CD4-positive, alpha-beta T cell (primary cell): ENCODE results near the gene RB1. TPM values are rescaled to one million over a fixed set of nuclear protein-coding genes. Genes with fewer than 3 reads are reported as not detected.

Experiments
- ATAC-seq: fragments of 200-7000 bp; cut with Tn5 transposase; one replicate; pipeline ENCODE4 v1.10.0; 2022; ENCODE audit warnings: mild to moderate bottlenecking; ENCODE audit not compliant: poor library complexity
- CTCF ChIA-PET: fragments of 350-600 bp; sonication (Branson Sonifier 250); formaldehyde crosslinking; loops from one replicate; lab custom pipeline; 2021; ENCODE audit warnings: antibody characterized with exemption, inconsistent platforms; lab: Charles Lee
- POLR2A ChIA-PET: fragments of 350-600 bp; sonication (Branson Sonifier 250); formaldehyde crosslinking; loops from one replicate; lab custom pipeline; 2021; ENCODE audit warnings: antibody characterized with exemption, inconsistent platforms; lab: Charles Lee
- DNase-seq, 14 experiments: peaks; one replicate each; pipeline ENCODE4 v3.0.0-alpha.2; 2013 to 2020; ENCODE audit warnings: mixed read lengths in 2 of 14
- H3K27ac ChIP-seq, 2 donors: one replicate each; pipeline versions ENCODE4 v1.5.1 to v1.7.0; 2013; ENCODE audit warnings: low read length in 2 of 2, low read depth in 1 of 2, mild to moderate bottlenecking in 1 of 2
- H3K27me3 ChIP-seq, 2 experiments: 1 replicate in 1 of 2; 2 replicates in 1 of 2; pipeline versions ENCODE4 v1.6.1 to v1.7.0; 2013; ENCODE audit warnings: low read length in 2 of 2, control low read depth in 1 of 2, mild to moderate bottlenecking in 1 of 2, moderate library complexity in 1 of 2; ENCODE audit not compliant: insufficient read depth in 2 of 2, control insufficient read depth in 1 of 2
- H3K36me3 ChIP-seq: one replicate; pipeline ENCODE4 v1.6.1; 2013; ENCODE audit warnings: low read length, control low read depth; ENCODE audit not compliant: insufficient read depth
- H3K4me1 ChIP-seq: one replicate; pipeline ENCODE4 v1.6.1; 2013; ENCODE audit warnings: low read length, control low read depth; ENCODE audit not compliant: insufficient read depth
- H3K4me3 ChIP-seq: one replicate; pipeline ENCODE4 v1.5.1; 2013; ENCODE audit warnings: mild to moderate bottlenecking, low read length, moderate library complexity
- H3K9me3 ChIP-seq, 2 experiments: 1 replicate in 1 of 2; 2 replicates in 1 of 2; pipeline versions ENCODE4 v1.6.1 to v1.7.0; 2013; ENCODE audit warnings: low read length in 2 of 2, mild to moderate bottlenecking in 2 of 2, control low read depth in 1 of 2, moderate library complexity in 1 of 2; ENCODE audit not compliant: control insufficient read depth in 1 of 2, insufficient read depth in 1 of 2
- H3K27ac Mint-ChIP-seq: one replicate; pipeline ENCODE4 v1.8.0; 2020; ENCODE audit warnings: mixed read lengths
- H3K27me3 Mint-ChIP-seq: one replicate; pipeline ENCODE4 v1.8.0; 2021; ENCODE audit warnings: mixed read lengths
- H3K36me3 Mint-ChIP-seq: one replicate; pipeline ENCODE4 v1.8.0; 2021; ENCODE audit warnings: low read depth, mixed read lengths
- H3K4me1 Mint-ChIP-seq: one replicate; pipeline ENCODE4 v1.8.0; 2021; ENCODE audit warnings: low read depth, mixed read lengths
- H3K4me3 Mint-ChIP-seq: one replicate; pipeline ENCODE4 v1.8.0; 2020; ENCODE audit warnings: mild to moderate bottlenecking, mixed read lengths
- H3K9me3 Mint-ChIP-seq: one replicate; pipeline ENCODE4 v1.8.0; 2020; ENCODE audit warnings: mixed read lengths
- intact Hi-C, 2 experiments: fragments of 100-400 bp; cut with DNase I in 1 of 2; cut with micrococcal nuclease in 1 of 2; formaldehyde crosslinking; loops; one replicate each; pipeline versions ENCODE4 v1.15.1 to v1.9.0; 2023 to 2025; cut with DNase I, micrococcal nuclease
- total RNA-seq, 174 experiments: library from RNA in 2 of 174; stranded (reverse) in 2 of 174; gene quantifications; one replicate each; pipeline ENCODE4 v1.2.3 and lab custom pipeline; 2021 to 2026
- TF ChIP-seq, protein P1 (sequence below): fragments of 200-600 bp; IDR thresholded peaks from one replicate; pipeline ENCODE4 v1.8.0; 2022; ENCODE audit warnings: antibody characterized with exemption, mild to moderate bottlenecking

RB1 gene
- total RNA-seq, 2 experiments from 2014 or later = 14.9 to 18.4 TPM

DNA sequence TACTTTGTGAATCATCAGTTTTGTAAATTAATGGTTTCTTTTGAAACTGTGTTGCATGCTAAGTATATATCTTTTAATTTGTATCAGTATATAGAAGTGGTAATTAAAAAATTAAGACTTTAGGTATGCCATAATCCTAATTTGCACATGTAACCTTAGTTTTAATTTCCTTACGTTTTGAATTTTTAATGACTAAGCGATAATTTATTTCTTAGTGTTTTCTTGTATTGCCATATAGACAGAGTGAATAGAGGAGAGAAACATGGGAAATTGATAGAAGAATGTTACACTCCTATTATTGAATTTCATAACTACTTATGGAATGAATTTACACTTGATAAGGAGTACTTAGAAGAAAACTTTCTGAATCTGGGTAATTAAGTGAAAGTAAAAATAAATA, 79.8 kb downstream of the RB1 start:
- Mint-ChIP-seq H3K4me1 (peaks cover 5% of the 10 kb centered on the region), H3K27ac (no peak overlapping the region), H3K36me3 (peaks cover 56% of the 10 kb centered on the region), H3K27me3 (no peaks in the 10 kb centered on the region), H3K4me3 (no peak overlapping the region), H3K9me3 (no peaks in the 10 kb centered on the region)
- POLR2A ChIA-PET = no interaction called here
- H3K4me1 ChIP-seq = no peaks in the 10 kb centered on the region
- H3K27ac ChIP-seq = no peak overlapping the region
- CTCF ChIA-PET = no interaction called here
- peaks cover 17% of the 10 kb centered on the region for H3K36me3 ChIP-seq
- no peak for DNase-seq
- ATAC-seq = no peak
- H3K27me3 ChIP-seq = no peaks in the 10 kb centered on the region
- intact Hi-C loops = no loop called here
- TF ChIP-seq, protein P1, sequence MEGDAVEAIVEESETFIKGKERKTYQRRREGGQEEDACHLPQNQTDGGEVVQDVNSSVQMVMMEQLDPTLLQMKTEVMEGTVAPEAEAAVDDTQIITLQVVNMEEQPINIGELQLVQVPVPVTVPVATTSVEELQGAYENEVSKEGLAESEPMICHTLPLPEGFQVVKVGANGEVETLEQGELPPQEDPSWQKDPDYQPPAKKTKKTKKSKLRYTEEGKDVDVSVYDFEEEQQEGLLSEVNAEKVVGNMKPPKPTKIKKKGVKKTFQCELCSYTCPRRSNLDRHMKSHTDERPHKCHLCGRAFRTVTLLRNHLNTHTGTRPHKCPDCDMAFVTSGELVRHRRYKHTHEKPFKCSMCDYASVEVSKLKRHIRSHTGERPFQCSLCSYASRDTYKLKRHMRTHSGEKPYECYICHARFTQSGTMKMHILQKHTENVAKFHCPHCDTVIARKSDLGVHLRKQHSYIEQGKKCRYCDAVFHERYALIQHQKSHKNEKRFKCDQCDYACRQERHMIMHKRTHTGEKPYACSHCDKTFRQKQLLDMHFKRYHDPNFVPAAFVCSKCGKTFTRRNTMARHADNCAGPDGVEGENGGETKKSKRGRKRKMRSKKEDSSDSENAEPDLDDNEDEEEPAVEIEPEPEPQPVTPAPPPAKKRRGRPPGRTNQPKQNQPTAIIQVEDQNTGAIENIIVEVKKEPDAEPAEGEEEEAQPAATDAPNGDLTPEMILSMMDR = no peak
- no peaks in the 10 kb centered on the region for H3K9me3 ChIP-seq
- H3K4me3 ChIP-seq = no peak overlapping the region

DNA sequence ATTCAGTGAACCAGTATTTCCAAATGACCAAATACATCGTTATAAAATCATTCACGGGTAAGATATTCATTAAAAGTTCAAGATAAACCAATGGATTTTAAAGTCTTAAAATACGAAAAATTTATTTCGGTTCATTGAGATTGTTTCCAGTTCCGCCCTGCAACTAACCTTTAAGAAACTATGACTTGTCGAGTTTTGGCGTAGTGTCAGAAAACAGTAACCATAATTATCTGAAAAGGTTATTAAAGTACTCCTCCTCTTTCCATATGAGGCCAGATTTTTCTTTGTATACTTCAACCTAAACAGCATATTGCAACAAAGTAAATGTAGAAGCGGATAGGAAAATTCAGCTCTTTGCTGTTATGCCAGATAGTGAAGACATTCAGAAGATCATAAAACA, 83.3 kb downstream of the RB1 start:
- ChIA-PET POLR2A (interaction anchor here (0.7 kb wide), 1 partner anchor 9 kb away, joined by 3 read pairs; no protein-coding TSS in a partner anchor), CTCF (interaction anchor here (1.0 to 1.2 kb wide), 2 partner anchors 9 to 10 kb away, joined by 3 read pairs; no protein-coding TSS in a partner anchor)
- DNase-seq (no peak), ATAC-seq (no peak)
- peaks cover 15% of the 10 kb centered on the region for H3K36me3 ChIP-seq
- H3K4me3 ChIP-seq = no peak overlapping the region
- TF ChIP-seq, protein P1 = no peak
- Mint-ChIP-seq H3K4me1 (peaks cover 5% of the 10 kb centered on the region), H3K4me3 (no peak overlapping the region), H3K27me3 (no peaks in the 10 kb centered on the region), H3K36me3 (peaks cover 60% of the 10 kb centered on the region), H3K9me3 (no peaks in the 10 kb centered on the region), H3K27ac (no peak overlapping the region)
- no peak overlapping the region for H3K27ac ChIP-seq
- no peaks in the 10 kb centered on the region for H3K4me1 ChIP-seq
- no peaks in the 10 kb centered on the region for H3K27me3 ChIP-seq
- H3K9me3 ChIP-seq = peaks cover 3 to 5% of the 10 kb centered on the region in 2 experiments
- intact Hi-C loops = no loop called here

DNA sequence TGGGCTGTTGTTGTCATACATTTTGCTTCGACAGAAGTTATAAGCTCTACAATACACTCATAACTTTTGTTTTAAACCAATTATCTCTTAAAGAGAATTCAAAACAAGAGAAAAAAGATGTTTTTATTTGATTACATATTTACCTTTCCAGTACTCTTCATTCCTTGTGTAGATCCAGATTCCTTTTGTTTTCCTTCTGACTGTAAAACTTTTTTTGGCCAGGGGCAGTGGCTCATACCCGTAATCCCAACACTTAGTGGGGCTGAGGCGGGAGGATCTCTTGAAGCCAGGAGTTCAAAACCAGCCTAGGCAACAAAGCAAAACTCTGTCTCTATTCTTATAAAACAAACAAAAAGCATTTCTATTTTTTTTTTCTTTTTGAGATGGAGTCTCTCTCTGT, 87.7 kb downstream of the RB1 start:
- Histone ChIP-seq H3K9me3 (peaks cover 6 to 20% of the 10 kb centered on the region in 2 experiments), H3K36me3 (peaks cover 19% of the 10 kb centered on the region), H3K27me3 (no peaks in the 10 kb centered on the region), H3K4me1 (no peaks in the 10 kb centered on the region), H3K4me3 (no peak overlapping the region), H3K27ac (no peak overlapping the region)
- ChIA-PET POLR2A (no interaction called here), CTCF (no interaction called here)
- H3K36me3 Mint-ChIP-seq = peaks cover 82% of the 10 kb centered on the region
- H3K27ac Mint-ChIP-seq = no peak overlapping the region
- DNase-seq (no peak), ATAC-seq (no peak)
- no peak overlapping the region for H3K4me3 Mint-ChIP-seq
- intact Hi-C loops = no loop called here
- H3K9me3 Mint-ChIP-seq = no peaks in the 10 kb centered on the region
- H3K27me3 Mint-ChIP-seq = no peaks in the 10 kb centered on the region
- TF ChIP-seq, protein P1 = no peak
- no peaks in the 10 kb centered on the region for H3K4me1 Mint-ChIP-seq
